Cardiac fibroblast (primary cell): Measurements from ENCODE around the gene UST.
A peak's percentile ranks its signal among the peaks of the same experiment; 100 is the strongest.

Experiments
- DNase-seq, 2 donors: peaks; one replicate each; pipeline versions ENCODE4 v3.0.0 to v3.0.0-alpha.2; 2010; ENCODE audit warnings: low read depth in 2 of 2
- H3K4me3 ChIP-seq, 2 donors: replicated peaks in 1 of 2; 1 replicate in 1 of 2; 2 replicates in 1 of 2; pipeline ENCODE4 v1.5.1; 2011; ENCODE audit warnings: low read depth in 2 of 2, low read length in 2 of 2, mild to moderate bottlenecking in 2 of 2, moderate library complexity in 1 of 2
- CTCF ChIP-seq: IDR thresholded peaks from one replicate; pipeline ENCODE4 v1.5.1; 2011; ENCODE audit warnings: low read depth, mild to moderate bottlenecking, low read length, inconsistent platforms

Gene UST

GRCh38 chr6:148825492-148825891 is 78.7 kb downstream of the UST start:
- DNase-seq = no peak
- H3K4me3 ChIP-seq = no peak overlapping the region
- no peak for TF ChIP-seq CTCF

GRCh38 chr6:148827416-148828045 is 80.7 kb downstream of the UST start:
- H3K4me3 ChIP-seq = no peak overlapping the region

GRCh38 chr6:148828047-148828446 is 81.2 kb downstream of the UST start:
- DNase-seq = no peak
- no peak overlapping the region for H3K4me3 ChIP-seq
- no peak for TF ChIP-seq CTCF

More at GRCh38 chr6:148827416-148828045, 80.7 kb downstream of the UST start:
- DNase-seq = peak in 1 of 2 donors; percentile 26
- TF ChIP-seq CTCF = no peak

- H3K4me3 ChIP-seq = no peak overlapping the region
- no peak for DNase-seq
- no peak for TF ChIP-seq CTCF
Measured at GRCh38 chr6:148829415-148830101, 82.7 kb downstream of the UST start.

- DNase-seq = no peak
- TF ChIP-seq CTCF = no peak
- no peak overlapping the region for H3K4me3 ChIP-seq
Measured at GRCh38 chr6:148830614-148831013, 83.8 kb downstream of the UST start.

GRCh38 chr6:148831064-148831463 is 84.2 kb downstream of the UST start:
- H3K4me3 ChIP-seq = no peak overlapping the region
- no peak for DNase-seq
- no peak for TF ChIP-seq CTCF
